Mesothelial cell of epicardium (in vitro differentiated cells): ENCODE measurements around the gene KCNH6. TPM values are rescaled to one million over a fixed set of nuclear protein-coding genes. Genes with fewer than 3 reads are reported as not detected.

Experiments
- DNase-seq, 2 experiments: peaks; one replicate each; pipeline ENCODE4 v3.0.0; 2021; ENCODE audit warnings: low spot score in 2 of 2; ENCODE audit not compliant: unreplicated experiment in 2 of 2
- H3K27ac Mint-ChIP-seq: 2 replicates; pipeline ENCODE4 v1.8.0; 2021; ENCODE audit warnings: mixed read lengths
- H3K27me3 Mint-ChIP-seq: 2 replicates; pipeline ENCODE4 v1.8.0; 2021; ENCODE audit warnings: low read depth, mixed read lengths
- H3K36me3 Mint-ChIP-seq: 2 replicates; pipeline ENCODE4 v1.8.0; 2021; ENCODE audit warnings: mixed read lengths
- H3K4me1 Mint-ChIP-seq: 2 replicates; pipeline ENCODE4 v1.8.0; 2021; ENCODE audit warnings: mixed read lengths
- H3K4me3 Mint-ChIP-seq: 2 replicates; pipeline ENCODE4 v1.8.0; 2021; ENCODE audit warnings: mild to moderate bottlenecking, moderate library complexity, mixed read lengths
- H3K9me3 Mint-ChIP-seq: 2 replicates; pipeline ENCODE4 v1.8.0; 2021; ENCODE audit warnings: mixed read lengths
- CTCF ChIP-seq: fragments of 200-600 bp; sonication (generic); IDR thresholded peaks from one replicate; pipeline ENCODE4 v1.5.0; 2021; ENCODE audit warnings: antibody characterized with exemption; ENCODE audit not compliant: unreplicated experiment
- total RNA-seq: library from RNA; stranded (reverse); gene quantifications from 3 replicates; pipeline ENCODE4 v1.2.1, GENCODE V29; 2021

Gene KCNH6
- total RNA-seq, 1 donor from 2014 or later, result not detected

DNA sequence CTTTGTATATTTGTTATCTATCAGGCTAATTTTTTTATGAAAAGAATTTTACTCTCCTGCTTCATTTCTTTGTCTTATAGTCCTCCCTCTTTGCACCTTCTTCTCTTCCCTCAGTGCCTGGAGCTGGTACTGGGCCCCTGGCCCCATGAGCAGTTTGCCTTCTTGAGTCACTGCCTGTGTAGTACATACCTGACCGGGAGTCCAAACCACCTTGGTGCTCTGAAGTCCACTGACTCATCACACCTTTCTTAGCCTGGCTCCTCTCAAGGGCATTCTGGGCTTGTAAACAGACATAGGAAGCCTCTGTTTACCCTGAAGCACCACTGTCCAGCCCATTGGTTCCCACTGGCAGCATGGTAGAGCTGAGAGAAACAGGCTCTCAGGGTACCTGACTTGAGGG is 66.5 kb downstream of the KCNH6 start:
- Mint-ChIP-seq H3K36me3 (peaks cover 35% of the 10 kb centered on the region), H3K4me1 (no peaks in the 10 kb centered on the region), H3K27ac (no peak overlapping the region), H3K9me3 (no peaks in the 10 kb centered on the region), H3K4me3 (no peak overlapping the region), H3K27me3 (no peaks in the 10 kb centered on the region)
- DNase-seq, result no peak
- no peak for TF ChIP-seq CTCF

DNA sequence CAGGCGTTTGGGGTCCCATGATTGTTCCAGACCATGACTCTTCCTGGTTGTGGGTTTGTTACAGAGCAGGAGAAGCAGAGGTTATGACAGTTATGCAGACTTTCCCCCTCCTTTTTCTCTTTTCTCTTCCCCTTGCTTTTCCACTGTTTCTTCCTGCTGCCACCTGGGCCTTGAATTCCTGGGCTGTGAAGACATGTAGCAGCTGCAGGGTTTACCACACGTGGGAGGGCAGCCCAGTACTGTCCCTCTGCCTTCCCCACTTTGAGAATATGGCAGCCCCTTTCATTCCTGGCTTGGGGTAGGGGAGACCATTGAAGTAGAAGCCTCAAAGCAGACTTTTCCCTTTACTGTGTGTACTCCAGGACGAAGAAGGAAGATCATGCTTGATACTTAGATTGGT is 69.6 kb downstream of the KCNH6 start:
- no peak for TF ChIP-seq CTCF
- Mint-ChIP-seq H3K36me3 (peaks cover 22% of the 10 kb centered on the region), H3K4me1 (no peaks in the 10 kb centered on the region), H3K27ac (no peak overlapping the region), H3K9me3 (no peaks in the 10 kb centered on the region), H3K27me3 (no peaks in the 10 kb centered on the region), H3K4me3 (no peak overlapping the region)
- DNase-seq, result no peak

DNA sequence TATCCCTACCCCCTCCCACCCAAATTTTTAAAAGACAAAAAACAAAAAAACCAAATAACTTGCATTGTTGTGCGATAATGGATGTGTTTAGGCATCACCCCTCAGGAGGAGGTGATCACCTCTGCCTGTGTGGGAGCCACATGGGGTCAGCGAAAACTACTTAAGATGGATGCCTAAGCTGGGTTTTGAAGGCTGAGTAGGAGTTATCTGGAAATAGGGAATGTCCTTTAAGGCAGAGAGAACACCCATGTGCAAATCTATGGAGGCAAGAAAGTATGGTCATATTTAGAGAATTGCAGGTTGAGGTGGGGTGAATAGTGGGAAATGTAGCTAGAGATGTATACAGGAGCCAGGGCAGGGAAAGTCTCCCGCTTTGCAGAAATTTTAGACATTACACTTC is 72.0 kb downstream of the KCNH6 start:
- peaks cover 1% of the 10 kb centered on the region for H3K4me1 Mint-ChIP-seq
- no peak overlapping the region for H3K4me3 Mint-ChIP-seq
- H3K36me3 Mint-ChIP-seq, result peaks cover 15% of the 10 kb centered on the region
- no peaks in the 10 kb centered on the region for H3K27me3 Mint-ChIP-seq
- TF ChIP-seq CTCF, result no peak
- no peaks in the 10 kb centered on the region for H3K9me3 Mint-ChIP-seq
- no peak overlapping the region for H3K27ac Mint-ChIP-seq
- DNase-seq, result no peak

Other genes with a start within 250 kb of the KCNH6 start
- gene CYB561, start 77.1 kb upstream of the KCNH6 start, total RNA-seq, result 20.4 to 21.5 TPM (median 20.5 TPM) in 3 replicates
- 2.4 to 2.9 TPM (median 2.6 TPM) in 3 replicates for gene ACE, start 46.3 kb upstream of the KCNH6 start, total RNA-seq
- 144 to 155 TPM (median 149 TPM) in 3 replicates for gene DCAF7, start 27.1 kb downstream of the KCNH6 start, total RNA-seq
- 14.2 to 18.9 TPM (median 16.2 TPM) in 3 replicates for gene TACO1, start 77.5 kb downstream of the KCNH6 start, total RNA-seq
- 23.1 to 24.0 TPM (median 23.4 TPM) in 3 replicates for gene MAP3K3, start 99.1 kb downstream of the KCNH6 start, total RNA-seq
- 76.5 to 79.3 TPM (median 77.0 TPM) in 3 replicates for gene LIMD2, start 176.8 kb downstream of the KCNH6 start, total RNA-seq
- gene STRADA, start 218.4 kb downstream of the KCNH6 start, total RNA-seq, result 57.2 to 62.9 TPM (median 62.3 TPM) in 3 replicates